HEK293T (cell line): ENCODE data around the gene SPTBN5.

Source experiments
- BHLHE40 ChIP-seq: fragments of 450-650 bp; IDR thresholded peaks from 2 replicates; pipeline ENCODE4 v1.6.1; 2016; ENCODE audit warnings: mild to moderate bottlenecking, moderate library complexity, borderline replicate concordance
- CTBP1 ChIP-seq: fragments of 450-650 bp; IDR thresholded peaks from 2 replicates; pipeline ENCODE4 v1.6.1; 2016; ENCODE audit warnings: borderline replicate concordance
- ELF4 ChIP-seq: fragments of 450-650 bp; IDR thresholded peaks from 2 replicates; pipeline ENCODE4 v1.6.1; 2017; ENCODE audit warnings: antibody characterized with exemption
- FOXA1 ChIP-seq: fragments of 450-650 bp; IDR thresholded peaks from 2 replicates; pipeline ENCODE4 v1.6.1; 2016; ENCODE audit warnings: mild to moderate bottlenecking
- FOXK2 ChIP-seq: fragments of 450-650 bp; IDR thresholded peaks from 2 replicates; pipeline ENCODE4 v1.6.1; 2016; ENCODE audit warnings: mild to moderate bottlenecking
- L3MBTL2 ChIP-seq: fragments of 450-650 bp; conservative IDR thresholded peaks from 2 replicates; pipeline ENCODE4 v1.6.1; 2016; ENCODE audit warnings: mild to moderate bottlenecking
- LEF1 ChIP-seq: fragments of 450-650 bp; IDR thresholded peaks from 2 replicates; pipeline ENCODE4 v1.6.1; 2017; ENCODE audit warnings: mild to moderate bottlenecking, borderline replicate concordance
- NFRKB ChIP-seq: fragments of 450-650 bp; IDR thresholded peaks from 2 replicates; pipeline ENCODE4 v1.6.1; 2016; ENCODE audit warnings: mild to moderate bottlenecking, moderate library complexity
- SP1 ChIP-seq: fragments of 450-650 bp; IDR thresholded peaks from 2 replicates; pipeline ENCODE4 v1.6.1; 2017
- SUZ12 ChIP-seq: fragments of 450-650 bp; IDR thresholded peaks from 2 replicates; pipeline ENCODE4 v1.6.1; 2016; ENCODE audit warnings: mild to moderate bottlenecking
- TARDBP ChIP-seq: fragments of 450-650 bp; IDR thresholded peaks from 2 replicates; pipeline ENCODE4 v1.6.1; 2016

DNA sequence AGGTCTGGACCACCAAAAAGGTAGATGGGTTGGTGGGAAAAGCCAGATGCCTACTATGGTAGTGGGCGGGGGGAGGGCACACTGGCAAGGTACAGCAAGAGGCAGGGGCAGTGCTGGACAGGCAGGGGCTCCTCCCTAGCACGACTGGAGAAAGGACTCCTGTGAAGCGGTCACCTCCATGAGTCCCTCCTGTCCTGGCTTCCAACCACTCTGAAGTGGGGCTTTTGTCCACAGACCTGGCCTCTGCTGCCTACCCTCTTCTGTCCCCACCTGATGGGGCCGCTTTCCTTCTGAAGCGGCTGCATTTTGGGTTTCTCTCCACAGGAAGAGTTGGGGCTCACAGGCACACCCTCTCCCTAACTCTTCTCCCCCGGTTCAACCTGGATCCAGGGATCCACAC, 2.7 kb upstream of the SPTBN5 start:
- no peak for TF ChIP-seq ELF4
- no peak for TF ChIP-seq BHLHE40
- no peak for TF ChIP-seq L3MBTL2
- TF ChIP-seq NFRKB: no peak
- no peak for TF ChIP-seq TARDBP
- TF ChIP-seq FOXK2: no peak
- no peak for TF ChIP-seq SP1
- TF ChIP-seq CTBP1: no peak
- no peak for TF ChIP-seq SUZ12
- TF ChIP-seq LEF1: no peak
- TF ChIP-seq FOXA1: no peak
